LNCAP (cell line): ENCODE results near the gene ZSWIM1.

Source experiments
- CTCF ChIP-seq: fragments of 450-650 bp; IDR thresholded peaks from 2 replicates; pipeline ENCODE4 v1.5.1; 2017; ENCODE audit warnings: mild to moderate bottlenecking

Gene ZSWIM1

GRCh38 chr20:45926731-45927070, 45.7 kb downstream of the ZSWIM1 start:
- no peak for TF ChIP-seq CTCF

GRCh38 chr20:45927071-45927878, 46.2 kb downstream of the ZSWIM1 start:
- no peak for TF ChIP-seq CTCF

DNA sequence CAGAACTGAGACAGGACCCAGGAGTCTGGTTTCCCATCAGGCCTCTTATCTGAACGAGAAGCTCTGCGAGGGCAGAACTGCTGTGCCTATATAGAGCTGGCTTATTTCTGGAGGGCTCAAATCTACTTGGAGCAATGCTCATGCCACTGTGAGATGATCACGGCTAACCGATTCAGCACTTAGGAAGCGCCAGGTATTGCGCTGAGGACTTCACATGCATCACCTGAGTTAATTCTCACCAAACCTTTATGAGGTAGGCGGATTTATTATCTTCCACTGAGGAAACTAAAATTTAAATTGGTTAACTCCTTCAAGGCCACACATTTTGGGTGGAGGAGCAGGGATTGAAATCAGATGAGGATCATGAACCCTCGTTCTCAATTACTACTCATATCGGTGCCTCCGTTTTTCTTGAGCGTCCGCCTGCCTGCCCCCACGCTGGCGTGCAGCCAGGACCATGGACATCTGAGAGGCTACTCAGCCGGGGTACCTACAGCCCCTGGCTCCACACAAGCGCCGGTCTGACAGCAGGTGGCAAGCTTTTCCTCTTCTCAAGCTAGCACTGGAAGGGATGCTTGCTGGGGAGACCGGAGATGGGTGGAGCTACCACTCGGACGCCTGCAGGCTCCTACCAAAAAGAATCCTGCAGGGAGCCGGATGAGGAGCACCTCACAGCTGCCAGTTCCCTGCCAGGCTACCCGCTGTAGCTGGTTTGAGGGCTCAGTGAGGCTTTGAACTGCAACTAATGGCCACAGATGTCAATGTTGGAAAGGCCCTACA, 52.4 kb downstream of the ZSWIM1 start:
- peak; percentile 54 for TF ChIP-seq CTCF

DNA sequence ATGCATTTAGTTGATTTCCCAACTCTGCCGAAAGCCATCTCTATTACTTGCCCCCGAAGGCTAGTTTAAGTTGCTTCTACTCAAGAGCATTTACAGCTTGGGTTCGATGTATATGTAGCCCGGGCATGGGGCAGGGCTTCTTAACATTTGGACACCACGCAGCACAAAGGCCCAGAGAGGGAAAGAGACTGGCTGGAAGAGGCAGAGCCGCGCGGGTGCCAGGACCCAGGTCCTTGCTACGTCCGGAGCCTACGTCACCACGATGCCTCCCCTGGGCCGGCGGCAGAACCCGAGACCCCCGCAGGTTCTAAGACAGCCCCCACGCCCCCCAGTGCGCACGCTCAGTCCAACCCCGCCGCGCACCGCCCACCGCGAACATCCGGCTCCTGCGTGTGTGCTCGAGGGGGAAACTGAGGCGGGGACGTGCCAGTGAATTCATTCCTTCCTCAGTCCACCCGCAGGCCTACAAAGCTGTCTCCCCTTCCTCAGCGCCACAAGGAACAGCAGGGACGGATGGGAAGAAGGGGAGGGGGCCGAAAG, 53.1 kb downstream of the ZSWIM1 start:
- no peak for TF ChIP-seq CTCF
